A549 (cell line): ENCODE measurements around the gene GYS1. TPM values are rescaled to one million over a fixed set of nuclear protein-coding genes. Genes with fewer than 3 reads are reported as not detected.
A peak's percentile ranks its signal among the peaks of the same experiment; 100 is the strongest.

ENCODE experiments used
- ATAC-seq, 2 experiments: fragments of 200-7000 bp in 1 of 2; fragments of >200 bp in 1 of 2; cut with Nextera tagmentation in 1 of 2; cut with Tn5 transposase in 1 of 2; 3 replicates each; pipeline versions ENCODE4 v1.8.0 to v1.9.1; 2018 to 2020; ENCODE audit warnings: mild to moderate bottlenecking in 1 of 2, moderate library complexity in 1 of 2
- CTCF ChIA-PET: fragments of 300-600 bp; sonication (Branson Sonifier 250); formaldehyde crosslinking; extraction: SDS; loops from one replicate; lab custom pipeline; 2021; ENCODE audit warnings: antibody characterized with exemption, inconsistent platforms; lab: Yijun Ruan, JAX
- POLR2A ChIA-PET: fragments of 350-600 bp; formaldehyde crosslinking; extraction: SDS; loops from one replicate; lab custom pipeline; 2021; ENCODE audit warnings: antibody characterized with exemption, inconsistent platforms; lab: Yijun Ruan, JAX
- DNase-seq, 2 experiments: peaks; one replicate each; pipeline versions ENCODE4 v3.0.0 to v3.0.0-alpha.2; 2011 to 2016; ENCODE audit warnings: low read depth in 1 of 2, low spot score in 1 of 2
- FAIRE-seq: peaks from 2 replicates; lab custom pipeline; 2011; peaks lifted over from hg19 to GRCh38; lab: Jason Lieb, UNC
- H3K27ac ChIP-seq, 2 experiments: fragments of >200 bp; sonication (Bioruptor Twin); formaldehyde crosslinking; 3 replicates each; pipeline ENCODE4 v1.5.1; 2016 to 2017
- H3K4me1 ChIP-seq: fragments of >200 bp; sonication (Bioruptor Twin); formaldehyde crosslinking; 3 replicates; pipeline ENCODE4 v1.6.1; 2016
- H3K4me2 ChIP-seq: fragments of >200 bp; sonication (Bioruptor Twin); formaldehyde crosslinking; 3 replicates; pipeline ENCODE4 v1.6.1; 2016
- H3K4me3 ChIP-seq: fragments of >200 bp; sonication (Bioruptor Twin); formaldehyde crosslinking; 3 replicates; pipeline ENCODE4 v1.5.1; 2016
- H3K9me3 ChIP-seq: fragments of >200 bp; sonication (Bioruptor Twin); formaldehyde crosslinking; 3 replicates; pipeline ENCODE4 v1.6.1; 2016
- BHLHE40 ChIP-seq: IDR thresholded peaks from 2 replicates; pipeline ENCODE4 v1.6.1; 2012; ENCODE audit warnings: low read depth, low read length, inconsistent platforms
- CHD2 ChIP-seq: fragments of 150-350 bp; IDR thresholded peaks from 2 replicates; pipeline ENCODE4 v1.6.1; 2014; ENCODE audit warnings: low read length; ENCODE audit not compliant: partially characterized antibody
- CHD4 ChIP-seq: fragments of 200-600 bp; sonication (generic); IDR thresholded peaks from 2 replicates; pipeline ENCODE4 v1.6.1; 2016; ENCODE audit warnings: antibody characterized with exemption, mild to moderate bottlenecking, borderline replicate concordance
- EP300 ChIP-seq, 2 experiments: fragments of >200 bp; sonication (Bioruptor Twin); formaldehyde crosslinking; IDR thresholded peaks; 2 replicates in 1 of 2; 3 replicates in 1 of 2; pipeline ENCODE4 v1.6.1; 2016 to 2017
- ESRRA ChIP-seq: fragments of 150-350 bp; IDR thresholded peaks from 2 replicates; pipeline ENCODE4 v1.6.1; 2014; ENCODE audit warnings: mild to moderate bottlenecking, low read length, borderline replicate concordance
- FOSB ChIP-seq: fragments of 250-450 bp; sonication (Bioruptor Pico); IDR thresholded peaks from 2 replicates; pipeline ENCODE4 v1.5.0; 2020; ENCODE audit warnings: mild to moderate bottlenecking, moderate library complexity
- FOSL2 ChIP-seq, 2 experiments: fragments of 450-650 bp in 1 of 2; fragments of >200 bp in 1 of 2; sonication (Bioruptor Twin) in 1 of 2; formaldehyde crosslinking; IDR thresholded peaks; 2 replicates each; pipeline versions ENCODE4 v1.5.0 to v1.6.1; 2016 to 2020; ENCODE audit warnings: mild to moderate bottlenecking in 1 of 2, moderate library complexity in 1 of 2
- FOXS1 ChIP-seq: fragments of 250-450 bp; sonication (Bioruptor Pico); IDR thresholded peaks from 2 replicates; pipeline ENCODE4 v1.5.0; 2020; ENCODE audit warnings: mild to moderate bottlenecking, moderate library complexity
- GATA3 ChIP-seq: IDR thresholded peaks from 2 replicates; pipeline ENCODE4 v1.6.1; 2012; ENCODE audit warnings: borderline replicate concordance
- HEYL ChIP-seq: fragments of 250-450 bp; sonication (Bioruptor Pico); IDR thresholded peaks from 2 replicates; pipeline ENCODE4 v1.8.0; 2021; ENCODE audit warnings: mild to moderate bottlenecking, moderate library complexity
- HOXA7 ChIP-seq: fragments of 250-450 bp; sonication (Bioruptor Pico); IDR thresholded peaks from 2 replicates; pipeline ENCODE4 v1.5.0; 2020; ENCODE audit warnings: mild to moderate bottlenecking, moderate library complexity
- HOXB13 ChIP-seq: fragments of 250-450 bp; sonication (Bioruptor Pico); IDR thresholded peaks from 2 replicates; pipeline ENCODE4 v1.5.0; 2020; ENCODE audit warnings: low read depth, mild to moderate bottlenecking, moderate library complexity
- JUN ChIP-seq, 2 experiments: fragments of >200 bp; sonication (Bioruptor Twin); formaldehyde crosslinking; IDR thresholded peaks; 2 replicates in 1 of 2; 3 replicates in 1 of 2; pipeline ENCODE4 v1.6.1; 2016 to 2017
- JUNB ChIP-seq: fragments of >200 bp; sonication (Bioruptor Twin); formaldehyde crosslinking; IDR thresholded peaks from 2 replicates; pipeline ENCODE4 v1.6.1; 2016
- KDM5A ChIP-seq: fragments of 200-600 bp; sonication (generic); IDR thresholded peaks from 2 replicates; pipeline ENCODE4 v1.6.1; 2016; ENCODE audit warnings: antibody characterized with exemption, mild to moderate bottlenecking
- MYC ChIP-seq: IDR thresholded peaks from 2 replicates; pipeline ENCODE4 v1.6.1; 2012; ENCODE audit warnings: mild to moderate bottlenecking, inconsistent platforms, low read length, improper control_type of control experiment, borderline replicate concordance
- NPAS2 ChIP-seq: fragments of 250-450 bp; sonication (Bioruptor Pico); IDR thresholded peaks from 2 replicates; pipeline ENCODE4 v1.8.0; 2022; ENCODE audit warnings: mild to moderate bottlenecking, moderate library complexity, borderline replicate concordance
- NR3C1 ChIP-seq: fragments of >200 bp; sonication (Bioruptor Twin); formaldehyde crosslinking; IDR thresholded peaks from 3 replicates; pipeline ENCODE4 v1.6.1; 2017
- POLR2AphosphoS2 ChIP-seq: conservative IDR thresholded peaks from 2 replicates; pipeline ENCODE4 v1.6.1; 2012; ENCODE audit warnings: low read length, improper control_type of control experiment, inconsistent platforms
- RAD21 ChIP-seq, 2 experiments: fragments of >200 bp in 1 of 2; sonication (Bioruptor Twin) in 1 of 2; formaldehyde crosslinking in 1 of 2; IDR thresholded peaks in 1 of 2; conservative IDR thresholded peaks in 1 of 2; 2 replicates in 1 of 2; 3 replicates in 1 of 2; pipeline ENCODE4 v1.6.1; 2012 to 2018; ENCODE audit warnings: inconsistent platforms in 1 of 2
- RCOR1 ChIP-seq: fragments of 150-350 bp; IDR thresholded peaks from 2 replicates; pipeline ENCODE4 v1.6.1; 2014; ENCODE audit warnings: antibody characterized with exemption, low read length, low read depth
- RNF2 ChIP-seq: fragments of 200-600 bp; sonication (generic); IDR thresholded peaks from 2 replicates; pipeline ENCODE4 v1.6.1; 2016; ENCODE audit warnings: low read depth, mild to moderate bottlenecking, antibody characterized with exemption, moderate library complexity, borderline replicate concordance
- SMC3 ChIP-seq: fragments of >200 bp; sonication (Bioruptor Twin); formaldehyde crosslinking; IDR thresholded peaks from 3 replicates; pipeline ENCODE4 v1.6.1; 2018; ENCODE audit warnings: inconsistent platforms
- SREBF2 ChIP-seq: fragments of 450-650 bp; IDR thresholded peaks from 2 replicates; pipeline ENCODE4 v1.6.1; 2014; ENCODE audit warnings: mild to moderate bottlenecking, moderate library complexity
- TP53 ChIP-seq: fragments of 250-450 bp; sonication (Bioruptor Pico); IDR thresholded peaks from 2 replicates; pipeline ENCODE4 v1.5.0; 2021; ENCODE audit warnings: mild to moderate bottlenecking, moderate library complexity
- WGBS: methylation state at CpG from one replicate; pipeline ENCODE4 v1.1.6; 2017; ENCODE audit errors: missing lambda C conversion rate; 5-methylcytosine and 5-hydroxymethylcytosine counted together
- polyA minus RNA-seq: library from RNA; depleted of rRNA, polyadenylated mRNA; stranded (reverse); fragments of >200 nt; gene quantifications from 2 replicates; pipeline ENCODE4 v1.2.3, GENCODE V29; 2011; rRNA and poly(A)+ RNA removed
- polyA plus RNA-seq, 4 experiments: library from polyadenylated mRNA; depleted of rRNA in 3 of 4; stranded (reverse); fragments of >200 nt; fragmentation: RNase III in 1 of 4; extraction: RNeasy Plus Mini Kit Qiagen cat#74134 plus additional on column Dnase treatment in 1 of 4; gene quantifications; 2 replicates in 3 of 4; 3 replicates in 1 of 4; pipeline ENCODE4 v1.2.3, GENCODE V29; 2011 to 2017
- TF ChIP-seq, protein P1 (sequence below): fragments of 200-600 bp; sonication (generic); IDR thresholded peaks from 2 replicates; pipeline ENCODE4 v1.6.1; 2016; ENCODE audit warnings: antibody characterized with exemption, mild to moderate bottlenecking, moderate library complexity
- TF ChIP-seq, protein P2 (sequence below): fragments of >200 bp; sonication (Bioruptor Twin); formaldehyde crosslinking; IDR thresholded peaks from 3 replicates; pipeline ENCODE4 v1.6.1; 2016
- TF ChIP-seq, protein P3 (sequence below): IDR thresholded peaks from 2 replicates; pipeline ENCODE4 v1.6.1; 2012
- TF ChIP-seq, protein P4 (sequence below): fragments of 150-350 bp; IDR thresholded peaks from 2 replicates; pipeline ENCODE4 v1.6.1; 2014; ENCODE audit warnings: low read depth, mild to moderate bottlenecking, low read length
- TF ChIP-seq, protein P5 (sequence below): fragments of >200 bp; sonication (Bioruptor Twin); formaldehyde crosslinking; IDR thresholded peaks from 2 replicates; pipeline ENCODE4 v1.6.1; 2016

The GYS1 gene
- 10.3 and 16.4 TPM in 2 replicates for polyA plus RNA-seq (2011; rRNA removed)
- 20.9 and 27.4 TPM in 2 replicates for polyA plus RNA-seq (2012; cell fraction: cytosol; rRNA removed)
- 56.7 and 57.3 TPM in 2 replicates for polyA plus RNA-seq (2012; cell fraction: nucleus; rRNA removed)
- polyA plus RNA-seq (2017; fragmentation: RNase III; extraction: RNeasy Plus Mini Kit Qiagen cat#74134 plus additional on column Dnase treatment) = 23.8 to 25.0 TPM (median 24.8 TPM) in 3 replicates
- 29.5 and 30.2 TPM in 2 replicates for polyA minus RNA-seq

DNA sequence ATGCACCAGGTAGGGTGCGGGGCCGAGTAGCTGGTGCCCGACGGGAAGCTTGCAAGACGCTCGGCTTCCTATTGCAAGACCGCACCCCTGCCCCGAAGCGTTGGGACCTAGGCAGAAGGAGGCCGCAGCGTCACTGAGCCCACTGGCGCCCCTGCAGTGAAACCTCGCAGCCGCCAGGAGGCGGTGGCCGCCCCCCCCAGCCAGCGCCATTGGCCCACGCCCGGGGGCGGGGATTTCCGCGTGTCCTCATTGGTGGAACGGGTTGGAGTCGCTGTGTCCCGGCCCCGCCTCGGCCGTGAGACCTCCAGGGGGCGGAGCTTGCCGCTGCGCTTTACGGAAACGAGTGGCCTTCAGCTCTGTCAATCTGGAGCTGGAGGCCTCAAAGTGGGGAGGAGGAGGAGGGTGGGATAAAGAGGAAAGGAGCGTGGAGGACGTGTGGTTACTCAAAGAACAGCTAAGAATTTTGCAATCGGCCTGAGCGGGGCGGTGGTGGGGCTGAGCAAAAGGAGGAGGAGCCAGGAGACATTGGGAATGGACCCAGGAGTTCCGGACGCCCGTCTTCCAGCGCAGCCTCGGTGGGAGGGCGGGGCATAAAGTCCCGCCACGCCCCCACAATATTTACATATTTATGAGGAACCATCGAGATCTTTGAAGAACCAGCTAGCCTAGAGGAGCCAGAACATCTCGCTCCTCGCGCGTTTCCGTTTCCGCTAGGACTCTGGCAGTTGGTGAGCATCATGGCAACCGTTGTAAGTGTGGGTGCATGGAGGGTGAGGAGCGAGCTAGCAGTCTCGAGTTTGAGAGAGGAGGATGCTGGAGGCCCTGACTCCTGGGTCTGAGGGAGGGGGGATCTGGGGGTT is at the start of gene GYS1, which contains the start of gene RUVBL2:
GYS1 (minus strand) TSS at position 135 of the 860 bp plus-strand sequence. CDS start 197 bp downstream, outside the sequence.
RUVBL2 (plus strand) TSS at position 713 of the 860 bp plus-strand sequence; CDS start at position 738, 25 bp downstream.
- no peaks in the 10 kb centered on the region for H3K9me3 ChIP-seq
- peak within 1 kb of the TSS; percentile 73 for H3K4me3 ChIP-seq
- ChIA-PET POLR2A (interaction anchor here (0.6 to 1.9 kb wide), 28 partner anchors 9 to 350 kb away, joined by 3 to 16 read pairs (median 6); partner anchors contain the start of genes FTL, NUCB1 and PPP1R15A), CTCF (interaction anchor here (0.6 to 14.7 kb wide), 71 partner anchors 15 to 1676 kb away, joined by 3 to 408 read pairs (median 4); partner anchors contain the start of genes BAX, CA11, CGB2 and CGB7)
- FAIRE-seq = peak; percentile 99
- peak; percentile 100 for DNase-seq
- peak; percentile 89 to 94 for ATAC-seq
- H3K27ac ChIP-seq = peak within 1 kb of the TSS; percentile 76 to 87
- H3K4me1 ChIP-seq = peaks cover 20% of the 10 kb centered on the region
- WGBS = 1% methylated on average over 47 of the region's 56 CpGs
- peak within 1 kb of the TSS; percentile 93 for H3K4me2 ChIP-seq
- TF ChIP-seq JUNB (no peak), NR3C1 (no peak), HEYL (CRISPR knock-in tag) (no peak), SREBF2 (no peak), BHLHE40 (no peak), MYC (0 out of 2 replicates have a peak, but pooled peaks have one; percentile 21), NPAS2 (CRISPR knock-in tag) (no peak), TP53 (CRISPR knock-in tag) (no peak), SMC3 (peak; percentile 65; the same call in 2 of the 3 replicates), FOSL2 (IDR thresholded peaks at IDR 0.05) (no peak), FOSL2 (CRISPR knock-in tag; IDR thresholded peaks at IDR 0.05) (no peak), POLR2AphosphoS2 (no peak), FOXS1 (no peak), CHD2 (peak; percentile 71), RAD21 (conservative IDR thresholded peaks at IDR 0.05 in 1 of 2, IDR thresholded peaks at IDR 0.05 in 1 of 2) (peak in 1 of 2 experiments; percentile 39; a peak in 2 of 5 replicates), HOXB13 (CRISPR knock-in tag) (no peak), GATA3 (no peak), HOXA7 (CRISPR knock-in tag) (no peak), JUN (IDR thresholded peaks at IDR 0.05) (peak in 1 of 2 experiments; percentile 49; a peak in 3 of 5 replicates), CHD4 (no peak), FOSB (no peak), RCOR1 (no peak), RNF2 (no peak), KDM5A (peak; percentile 85; the same call in 1 of the 2 replicates), EP300 (IDR thresholded peaks at IDR 0.05) (no peak), ESRRA (no peak)
- TF ChIP-seq, protein P1, sequence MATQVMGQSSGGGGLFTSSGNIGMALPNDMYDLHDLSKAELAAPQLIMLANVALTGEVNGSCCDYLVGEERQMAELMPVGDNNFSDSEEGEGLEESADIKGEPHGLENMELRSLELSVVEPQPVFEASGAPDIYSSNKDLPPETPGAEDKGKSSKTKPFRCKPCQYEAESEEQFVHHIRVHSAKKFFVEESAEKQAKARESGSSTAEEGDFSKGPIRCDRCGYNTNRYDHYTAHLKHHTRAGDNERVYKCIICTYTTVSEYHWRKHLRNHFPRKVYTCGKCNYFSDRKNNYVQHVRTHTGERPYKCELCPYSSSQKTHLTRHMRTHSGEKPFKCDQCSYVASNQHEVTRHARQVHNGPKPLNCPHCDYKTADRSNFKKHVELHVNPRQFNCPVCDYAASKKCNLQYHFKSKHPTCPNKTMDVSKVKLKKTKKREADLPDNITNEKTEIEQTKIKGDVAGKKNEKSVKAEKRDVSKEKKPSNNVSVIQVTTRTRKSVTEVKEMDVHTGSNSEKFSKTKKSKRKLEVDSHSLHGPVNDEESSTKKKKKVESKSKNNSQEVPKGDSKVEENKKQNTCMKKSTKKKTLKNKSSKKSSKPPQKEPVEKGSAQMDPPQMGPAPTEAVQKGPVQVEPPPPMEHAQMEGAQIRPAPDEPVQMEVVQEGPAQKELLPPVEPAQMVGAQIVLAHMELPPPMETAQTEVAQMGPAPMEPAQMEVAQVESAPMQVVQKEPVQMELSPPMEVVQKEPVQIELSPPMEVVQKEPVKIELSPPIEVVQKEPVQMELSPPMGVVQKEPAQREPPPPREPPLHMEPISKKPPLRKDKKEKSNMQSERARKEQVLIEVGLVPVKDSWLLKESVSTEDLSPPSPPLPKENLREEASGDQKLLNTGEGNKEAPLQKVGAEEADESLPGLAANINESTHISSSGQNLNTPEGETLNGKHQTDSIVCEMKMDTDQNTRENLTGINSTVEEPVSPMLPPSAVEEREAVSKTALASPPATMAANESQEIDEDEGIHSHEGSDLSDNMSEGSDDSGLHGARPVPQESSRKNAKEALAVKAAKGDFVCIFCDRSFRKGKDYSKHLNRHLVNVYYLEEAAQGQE = no peak
- TF ChIP-seq, protein P2, sequence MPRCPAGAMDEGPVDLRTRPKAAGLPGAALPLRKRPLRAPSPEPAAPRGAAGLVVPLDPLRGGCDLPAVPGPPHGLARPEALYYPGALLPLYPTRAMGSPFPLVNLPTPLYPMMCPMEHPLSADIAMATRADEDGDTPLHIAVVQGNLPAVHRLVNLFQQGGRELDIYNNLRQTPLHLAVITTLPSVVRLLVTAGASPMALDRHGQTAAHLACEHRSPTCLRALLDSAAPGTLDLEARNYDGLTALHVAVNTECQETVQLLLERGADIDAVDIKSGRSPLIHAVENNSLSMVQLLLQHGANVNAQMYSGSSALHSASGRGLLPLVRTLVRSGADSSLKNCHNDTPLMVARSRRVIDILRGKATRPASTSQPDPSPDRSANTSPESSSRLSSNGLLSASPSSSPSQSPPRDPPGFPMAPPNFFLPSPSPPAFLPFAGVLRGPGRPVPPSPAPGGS = peak; percentile 56; the same call in 2 of the 3 replicates
- TF ChIP-seq, protein P3, sequence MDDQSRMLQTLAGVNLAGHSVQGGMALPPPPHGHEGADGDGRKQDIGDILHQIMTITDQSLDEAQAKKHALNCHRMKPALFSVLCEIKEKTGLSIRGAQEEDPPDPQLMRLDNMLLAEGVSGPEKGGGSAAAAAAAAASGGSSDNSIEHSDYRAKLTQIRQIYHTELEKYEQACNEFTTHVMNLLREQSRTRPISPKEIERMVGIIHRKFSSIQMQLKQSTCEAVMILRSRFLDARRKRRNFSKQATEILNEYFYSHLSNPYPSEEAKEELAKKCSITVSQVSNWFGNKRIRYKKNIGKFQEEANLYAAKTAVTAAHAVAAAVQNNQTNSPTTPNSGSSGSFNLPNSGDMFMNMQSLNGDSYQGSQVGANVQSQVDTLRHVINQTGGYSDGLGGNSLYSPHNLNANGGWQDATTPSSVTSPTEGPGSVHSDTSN = peak; percentile 93
- TF ChIP-seq, protein P4, sequence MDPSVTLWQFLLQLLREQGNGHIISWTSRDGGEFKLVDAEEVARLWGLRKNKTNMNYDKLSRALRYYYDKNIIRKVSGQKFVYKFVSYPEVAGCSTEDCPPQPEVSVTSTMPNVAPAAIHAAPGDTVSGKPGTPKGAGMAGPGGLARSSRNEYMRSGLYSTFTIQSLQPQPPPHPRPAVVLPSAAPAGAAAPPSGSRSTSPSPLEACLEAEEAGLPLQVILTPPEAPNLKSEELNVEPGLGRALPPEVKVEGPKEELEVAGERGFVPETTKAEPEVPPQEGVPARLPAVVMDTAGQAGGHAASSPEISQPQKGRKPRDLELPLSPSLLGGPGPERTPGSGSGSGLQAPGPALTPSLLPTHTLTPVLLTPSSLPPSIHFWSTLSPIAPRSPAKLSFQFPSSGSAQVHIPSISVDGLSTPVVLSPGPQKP = no peak
- TF ChIP-seq, protein P5, sequence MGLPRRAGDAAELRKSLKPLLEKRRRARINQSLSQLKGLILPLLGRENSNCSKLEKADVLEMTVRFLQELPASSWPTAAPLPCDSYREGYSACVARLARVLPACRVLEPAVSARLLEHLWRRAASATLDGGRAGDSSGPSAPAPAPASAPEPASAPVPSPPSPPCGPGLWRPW = no peak
